HCT116 (cell line): ENCODE results near the gene WWOX. TPM values are rescaled to one million over a fixed set of nuclear protein-coding genes. Genes with fewer than 3 reads are reported as not detected.

ENCODE experiments used
- ATAC-seq: fragments of 200-7000 bp; cut with Tn5 transposase; 2 replicates; pipeline ENCODE4 v1.9.1; 2020; ENCODE audit warnings: mild to moderate bottlenecking, moderate library complexity
- BruUV-seq: library from RNA; stranded (reverse); fragments of 400-500 nt; replicated peaks from 2 replicates; lab custom pipeline; 2021; lab: Mats Ljungman, UMichigan
- CTCF ChIA-PET: fragments of 300-600 bp; sonication (Branson Sonifier 250); formaldehyde crosslinking; loops from one replicate; lab custom pipeline; 2021; ENCODE audit warnings: antibody characterized with exemption; lab: Charles Lee
- POLR2A ChIA-PET: fragments of 300-600, 350-600 bp; sonication (Branson Sonifier 250); formaldehyde crosslinking; loops from one replicate; lab custom pipeline; 2021; ENCODE audit warnings: antibody characterized with exemption; lab: Charles Lee
- RAD21 ChIA-PET, 2 experiments: fragments of 300-600 bp; sonication (Branson Sonifier 250); formaldehyde crosslinking; loops; one replicate each; lab custom pipeline; 2023; ENCODE audit warnings: low total read pairs in 2 of 2; ENCODE audit not compliant: uncharacterized antibody in 2 of 2, unreplicated experiment in 2 of 2, low non-redundant PET in 1 of 2; lab: Charles Lee
- DNase-seq: peaks from one replicate; pipeline ENCODE4 v3.0.0-alpha.2; 2010; ENCODE audit warnings: low read depth, low spot score
- H2AFZ ChIP-seq: fragments of 200-600 bp; shearing (Covaris generic), sonication (generic); 2 replicates; pipeline ENCODE4 v1.6.1; 2017; ENCODE audit warnings: low read depth, mixed run types, mixed read lengths, antibody characterized with exemption, low read length; ENCODE audit not compliant: poor library complexity, severe bottlenecking
- H3K27ac ChIP-seq: 2 replicates; pipeline ENCODE4 v1.5.1; 2012; ENCODE audit warnings: low read depth, low read length
- H3K27me3 ChIP-seq: fragments of 200-600 bp; sonication (generic); 2 replicates; pipeline ENCODE4 v1.6.1; 2016; ENCODE audit warnings: mixed run types, low read length, mixed read lengths; ENCODE audit not compliant: insufficient read depth
- H3K36me3 ChIP-seq, 2 experiments: fragments of 200-500 bp in 1 of 2; fragments of 200-600 bp in 1 of 2; sonication (Bioruptor generic) in 1 of 2; sonication (generic) in 1 of 2; 2 replicates each; pipeline versions ENCODE4 v1.5.1 to v1.6.1; 2014 to 2016; ENCODE audit warnings: low read length in 2 of 2, inconsistent platforms in 1 of 2, mixed read lengths in 1 of 2, mixed run types in 1 of 2; ENCODE audit not compliant: insufficient read depth in 2 of 2, control insufficient read depth in 1 of 2
- H3K4me1 ChIP-seq, 2 experiments: fragments of 200-600 bp in 1 of 2; sonication (generic) in 1 of 2; 2 replicates each; pipeline versions ENCODE4 v1.5.1 to v1.6.1; 2012 to 2017; ENCODE audit warnings: low read length in 2 of 2, inconsistent platforms in 1 of 2, mild to moderate bottlenecking in 1 of 2, mixed read lengths in 1 of 2, mixed run types in 1 of 2, moderate library complexity in 1 of 2; ENCODE audit not compliant: insufficient read depth in 2 of 2, control insufficient read depth in 1 of 2
- H3K4me2 ChIP-seq: fragments of 200-600 bp; sonication (generic); 2 replicates; pipeline ENCODE4 v1.6.1; 2017; ENCODE audit warnings: mixed run types, low read length, mixed read lengths
- H3K4me3 ChIP-seq, 2 experiments: fragments of 200-600 bp in 1 of 2; sonication (generic) in 1 of 2; replicated peaks in 1 of 2; 2 replicates each; pipeline ENCODE4 v1.5.1; 2011 to 2016; ENCODE audit warnings: low read length in 2 of 2, control low read depth in 1 of 2, low read depth in 1 of 2, mild to moderate bottlenecking in 1 of 2, mixed read lengths in 1 of 2, mixed run types in 1 of 2
- H3K79me2 ChIP-seq: fragments of 200-600 bp; sonication (generic); 2 replicates; pipeline ENCODE4 v1.6.1; 2017; ENCODE audit warnings: mild to moderate bottlenecking, mixed run types, low read length, moderate library complexity, mixed read lengths; ENCODE audit not compliant: insufficient read depth
- H3K9ac ChIP-seq: fragments of 200-600 bp; sonication (generic); 2 replicates; pipeline ENCODE4 v1.6.1; 2016; ENCODE audit warnings: low read length, mixed read lengths
- H3K9me2 ChIP-seq: fragments of 200-600 bp; sonication (generic), shearing (Covaris generic); 2 replicates; pipeline ENCODE4 v1.6.1; 2017; ENCODE audit warnings: mixed run types, mild to moderate bottlenecking, moderate library complexity; ENCODE audit not compliant: insufficient read depth
- H3K9me3 ChIP-seq, 2 experiments: fragments of 200-500 bp in 1 of 2; fragments of 200-600 bp in 1 of 2; sonication (Bioruptor generic) in 1 of 2; sonication (generic) in 1 of 2; 2 replicates each; pipeline ENCODE4 v1.6.1; 2014 to 2017; ENCODE audit warnings: low read length in 2 of 2, mixed read lengths in 2 of 2, inconsistent platforms in 1 of 2, low read depth in 1 of 2, mild to moderate bottlenecking in 1 of 2, mixed run types in 1 of 2, moderate library complexity in 1 of 2; ENCODE audit not compliant: control insufficient read depth in 1 of 2, insufficient read depth in 1 of 2
- H4K20me1 ChIP-seq: fragments of 200-600 bp; sonication (generic), shearing (Covaris generic); 2 replicates; pipeline ENCODE4 v1.6.1; 2017; ENCODE audit warnings: mixed run types, mild to moderate bottlenecking, moderate library complexity; ENCODE audit not compliant: insufficient read depth
- ATF3 ChIP-seq: IDR thresholded peaks from 2 replicates; pipeline ENCODE4 v1.6.1; 2012
- CBX3 ChIP-seq: IDR thresholded peaks from 2 replicates; pipeline ENCODE4 v1.6.1; 2012; ENCODE audit warnings: low read depth
- CEBPB ChIP-seq: IDR thresholded peaks from 2 replicates; pipeline ENCODE4 v1.6.1; 2012; ENCODE audit warnings: low read depth
- EZH2 ChIP-seq: fragments of 200-600 bp; sonication (generic); IDR thresholded peaks from 2 replicates; pipeline ENCODE4 v1.6.1; 2017; ENCODE audit warnings: antibody characterized with exemption, mixed run types
- EZH2phosphoT487 ChIP-seq: fragments of 200-600 bp; IDR thresholded peaks from 2 replicates; pipeline ENCODE4 v1.6.1; 2018; ENCODE audit warnings: antibody characterized with exemption, borderline replicate concordance
- MAX ChIP-seq: IDR thresholded peaks from 2 replicates; pipeline ENCODE4 v1.6.1; 2012
- POLR2A ChIP-seq: IDR thresholded peaks from 2 replicates; pipeline ENCODE4 v1.7.0; 2011; ENCODE audit warnings: borderline replicate concordance; ENCODE audit not compliant: insufficient read depth, insufficient read length; ENCODE audit errors: extremely low read depth
- POLR2AphosphoS5 ChIP-seq: IDR thresholded peaks from 2 replicates; pipeline ENCODE4 v1.6.1; 2011; ENCODE audit warnings: mild to moderate bottlenecking, low read depth, low read length, moderate library complexity
- RAD21 ChIP-seq: IDR thresholded peaks from 2 replicates; pipeline ENCODE4 v1.6.1; 2012; ENCODE audit warnings: low read depth, mild to moderate bottlenecking
- REST ChIP-seq: IDR thresholded peaks from 2 replicates; pipeline ENCODE4 v1.6.1; 2012; ENCODE audit warnings: low read depth
- SP1 ChIP-seq: IDR thresholded peaks from 2 replicates; pipeline ENCODE4 v1.6.1; 2012; ENCODE audit warnings: low read depth
- YY1 ChIP-seq: IDR thresholded peaks from 2 replicates; pipeline ENCODE4 v1.6.1; 2011; ENCODE audit warnings: low read length, low read depth, moderate library complexity, mild to moderate bottlenecking; ENCODE audit not compliant: insufficient replicate concordance; ENCODE audit errors: extremely low read depth
- ZBTB33 ChIP-seq: IDR thresholded peaks from 2 replicates; pipeline ENCODE4 v1.6.1; 2011; ENCODE audit warnings: mild to moderate bottlenecking, low read length, moderate library complexity; ENCODE audit not compliant: insufficient replicate concordance; ENCODE audit errors: extremely low read depth
- ZFX ChIP-seq: fragments of 450-650 bp; IDR thresholded peaks from 2 replicates; pipeline ENCODE4 v1.6.1; 2017
- intact Hi-C: fragments of 100-400 bp; cut with micrococcal nuclease; formaldehyde crosslinking; loops from 2 replicates; pipeline ENCODE4 v1.10.0; 2022
- total RNA-seq: library from RNA; stranded (reverse); gene quantifications from one replicate; pipeline ENCODE4 v1.2.1, GENCODE V29; 2021; ENCODE audit not compliant: unreplicated experiment

Gene WWOX
- total RNA-seq, 1 experiment from 2014 or later, result 13.7 TPM

GRCh38 chr16:78689536-78689935, 590.1 kb downstream of the WWOX start:
- no peaks in the 10 kb centered on the region for H4K20me1 ChIP-seq
- ATAC-seq (no peak), DNase-seq (no peak)
- no peak overlapping the region for H3K4me2 ChIP-seq
- RAD21 ChIA-PET, result no interaction called here
- TF ChIP-seq EZH2, result no peak
- TF ChIP-seq EZH2phosphoT487, result no peak
- no peak for TF ChIP-seq POLR2A
- TF ChIP-seq MAX, result no peak
- TF ChIP-seq ZBTB33, result no peak
- no peak for TF ChIP-seq YY1
- no peak for TF ChIP-seq REST
- TF ChIP-seq POLR2AphosphoS5, result no peak
- no peak for TF ChIP-seq ZFX
- TF ChIP-seq CBX3, result no peak
- TF ChIP-seq ATF3, result no peak
- no peak for TF ChIP-seq RAD21
- no peak for TF ChIP-seq SP1
- no peak for TF ChIP-seq CEBPB
- H3K36me3 ChIP-seq, result no peaks in the 10 kb centered on the region
- intact Hi-C loops, result no loop called here
- no TSS peak for BruUV-seq
- H3K9me3 ChIP-seq, result no peaks in the 10 kb centered on the region
- H3K9me2 ChIP-seq, result no peaks in the 10 kb centered on the region
- H3K27ac ChIP-seq, result no peak overlapping the region
- H3K4me1 ChIP-seq, result no peaks in the 10 kb centered on the region
- POLR2A ChIA-PET, result no interaction called here
- H3K4me3 ChIP-seq, result no peak overlapping the region
- no peak overlapping the region for H2AFZ ChIP-seq
- CTCF ChIA-PET, result no interaction called here
- no peaks in the 10 kb centered on the region for H3K27me3 ChIP-seq
- H3K9ac ChIP-seq, result no peak overlapping the region
- no peaks in the 10 kb centered on the region for H3K79me2 ChIP-seq
